Coronary artery (tissue), 2 donors: ENCODE data around the gene PRKCE.

ENCODE experiments used
- DNase-seq: peaks from one replicate; pipeline ENCODE4 v3.0.0-alpha.2; 2017; ENCODE audit warnings: low spot score
- H3K27ac ChIP-seq, 2 donors: fragments of 200-600 bp; sonication (generic); one replicate each; pipeline ENCODE4 v1.5.1; 2016 to 2019
- H3K4me3 ChIP-seq: fragments of 200-600 bp; sonication (generic); 2 replicates; pipeline ENCODE4 v1.5.1; 2016; ENCODE audit warnings: mild to moderate bottlenecking, moderate library complexity
- CTCF ChIP-seq: fragments of 200-600 bp; sonication (generic); IDR thresholded peaks from one replicate; pipeline ENCODE4 v1.5.1; 2019; ENCODE audit warnings: antibody characterized with exemption

Gene PRKCE

GRCh38 chr2:45707006-45707405, 55.5 kb downstream of the PRKCE start:
- no peak for DNase-seq
- H3K4me3 ChIP-seq, result no peak overlapping the region
- no peak for TF ChIP-seq CTCF
- H3K27ac ChIP-seq, result no peak overlapping the region

GRCh38 chr2:45707661-45708060, 56.2 kb downstream of the PRKCE start:
- DNase-seq, result no peak
- H3K4me3 ChIP-seq, result no peak overlapping the region
- H3K27ac ChIP-seq, result no peak overlapping the region
- no peak for TF ChIP-seq CTCF

- no peak overlapping the region for H3K27ac ChIP-seq
- no peak for DNase-seq
- no peak for TF ChIP-seq CTCF
- no peak overlapping the region for H3K4me3 ChIP-seq
Observed at GRCh38 chr2:45708501-45708900, 57.0 kb downstream of the PRKCE start.

GRCh38 chr2:45709137-45709536, 57.7 kb downstream of the PRKCE start:
- H3K27ac ChIP-seq, result no peak overlapping the region
- DNase-seq, result no peak
- H3K4me3 ChIP-seq, result no peak overlapping the region
- no peak for TF ChIP-seq CTCF

GRCh38 chr2:45710468-45710867, 59.0 kb downstream of the PRKCE start:
- Histone ChIP-seq H3K27ac (no peak overlapping the region), H3K4me3 (no peak overlapping the region)
- DNase-seq, result no peak
- TF ChIP-seq CTCF, result no peak

GRCh38 chr2:45711224-45711623, 59.7 kb downstream of the PRKCE start:
- Histone ChIP-seq H3K4me3 (no peak overlapping the region), H3K27ac (no peak overlapping the region)
- no peak for TF ChIP-seq CTCF
- DNase-seq, result no peak

- Histone ChIP-seq H3K4me3 (no peak overlapping the region), H3K27ac (no peak overlapping the region)
- TF ChIP-seq CTCF, result no peak
- no peak for DNase-seq
Observed at GRCh38 chr2:45712570-45712969, 61.1 kb downstream of the PRKCE start.
